Endodermal cell (in vitro differentiated cells): Measurements from ENCODE around the gene SOCS6. TPM values are rescaled to one million over a fixed set of nuclear protein-coding genes. Genes with fewer than 3 reads are reported as not detected.

ENCODE experiments used
- DNase-seq: peaks from one replicate; pipeline ENCODE4 v3.0.0-alpha.2; 2017
- H3K27ac ChIP-seq: 2 replicates; pipeline ENCODE4 v1.5.1; 2013; ENCODE audit warnings: mild to moderate bottlenecking, low read depth, low read length, moderate library complexity
- H3K27me3 ChIP-seq: 2 replicates; pipeline ENCODE4 v1.6.1; 2013; ENCODE audit warnings: mild to moderate bottlenecking, low read length, moderate library complexity; ENCODE audit not compliant: insufficient read depth, control insufficient read depth, poor library complexity, severe bottlenecking
- H3K36me3 ChIP-seq: 2 replicates; pipeline ENCODE4 v1.7.0; 2013; ENCODE audit warnings: mild to moderate bottlenecking, low read length, moderate library complexity; ENCODE audit not compliant: control insufficient read depth, insufficient read depth
- H3K4me1 ChIP-seq: one replicate; pipeline ENCODE4 v1.7.0; 2013; ENCODE audit warnings: low read length; ENCODE audit not compliant: control insufficient read depth, insufficient read depth
- H3K4me3 ChIP-seq: 2 replicates; pipeline ENCODE4 v1.5.1; 2013; ENCODE audit warnings: mild to moderate bottlenecking, low read length, moderate library complexity
- H3K9ac ChIP-seq: 2 replicates; pipeline ENCODE4 v1.6.1; 2013; ENCODE audit warnings: mild to moderate bottlenecking, low read length, moderate library complexity; ENCODE audit not compliant: poor library complexity, severe bottlenecking; ENCODE audit errors: extremely low read depth
- H3K9me3 ChIP-seq: 2 replicates; pipeline ENCODE4 v1.6.1; 2013; ENCODE audit warnings: mild to moderate bottlenecking, low read length, moderate library complexity; ENCODE audit not compliant: control insufficient read depth
- H3K27ac Mint-ChIP-seq: 2 replicates; pipeline ENCODE4 v1.8.0; 2020; ENCODE audit warnings: mixed read lengths
- H3K27me3 Mint-ChIP-seq: 2 replicates; pipeline ENCODE4 v1.8.0; 2021; ENCODE audit warnings: mild to moderate bottlenecking, mixed read lengths; ENCODE audit not compliant: insufficient read depth
- H3K36me3 Mint-ChIP-seq: 2 replicates; pipeline ENCODE4 v1.8.0; 2020; ENCODE audit warnings: low read depth, mixed read lengths
- H3K4me1 Mint-ChIP-seq: 2 replicates; pipeline ENCODE4 v1.8.0; 2020; ENCODE audit warnings: mixed read lengths
- H3K4me3 Mint-ChIP-seq: 2 replicates; pipeline ENCODE4 v1.8.0; 2020; ENCODE audit warnings: mild to moderate bottlenecking, moderate library complexity, mixed read lengths
- H3K9me3 Mint-ChIP-seq: 2 replicates; pipeline ENCODE4 v1.8.0; 2020; ENCODE audit warnings: mild to moderate bottlenecking, mixed read lengths
- WGBS, 2 experiments: methylation state at CpG; one replicate each; pipeline versions ENCODE4 v1.1.5 to v1.1.7; 2013; ENCODE audit warnings: missing lambda C conversion rate in 2 of 2, mixed read lengths in 1 of 2; ENCODE audit not compliant: insufficient coverage in 1 of 2, insufficient read length in 1 of 2; 5-methylcytosine and 5-hydroxymethylcytosine counted together
- total RNA-seq, 2 donors: library from RNA; stranded (reverse); fragmentation: NEBNext Ultra II Directional in 1 of 2; extraction: Animal tissue kit (Norgen Biotek cat#: 25700) in 1 of 2; gene quantifications; 2 replicates in 1 of 2; 3 replicates in 1 of 2; pipeline ENCODE4 v1.2.1, GENCODE V29; 2021
- TF ChIP-seq, protein P1 (sequence below): fragments of 200-600 bp; sonication (generic); conservative IDR thresholded peaks from 2 replicates; pipeline ENCODE4 v1.5.0; 2021; ENCODE audit warnings: antibody characterized with exemption, mild to moderate bottlenecking

Gene SOCS6
- total RNA-seq, 2 donors from 2014 or later = 28.2 to 30.0 TPM

DNA sequence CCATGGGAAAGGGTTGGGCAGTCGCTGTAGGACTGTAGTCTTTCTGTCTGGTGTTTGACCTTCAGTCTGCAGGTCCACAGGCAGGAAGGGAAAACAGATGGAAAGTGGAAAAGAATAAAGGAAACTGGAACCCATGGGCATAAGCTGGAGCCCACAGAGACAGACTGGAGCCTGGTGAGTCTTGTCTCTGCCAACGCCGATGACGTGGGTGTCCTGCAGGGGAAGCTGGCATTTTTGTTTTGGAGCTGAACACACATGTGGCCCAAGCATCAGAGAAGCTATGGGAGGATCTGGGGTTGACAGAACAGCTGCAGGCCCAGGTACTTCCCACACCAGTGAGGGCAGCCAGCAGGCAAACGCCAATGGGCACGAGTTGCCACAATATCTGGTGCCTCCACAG is 28.2 kb upstream of the SOCS6 start:
- H3K27ac ChIP-seq = no peak overlapping the region
- H3K27me3 ChIP-seq = no peaks in the 10 kb centered on the region
- Mint-ChIP-seq H3K4me1 (no peaks in the 10 kb centered on the region), H3K36me3 (peaks cover 2% of the 10 kb centered on the region), H3K27me3 (peaks cover 3% of the 10 kb centered on the region), H3K4me3 (no peak overlapping the region), H3K27ac (no peak overlapping the region), H3K9me3 (peaks cover 27% of the 10 kb centered on the region)
- H3K4me1 ChIP-seq = no peaks in the 10 kb centered on the region
- no peak for DNase-seq
- no peaks in the 10 kb centered on the region for H3K36me3 ChIP-seq
- 95 to 97% methylated on average over 6 of the region's 6 CpGs for WGBS, 2 experiments
- no peak overlapping the region for H3K9ac ChIP-seq
- H3K9me3 ChIP-seq = peaks cover 11% of the 10 kb centered on the region
- TF ChIP-seq, protein P1, sequence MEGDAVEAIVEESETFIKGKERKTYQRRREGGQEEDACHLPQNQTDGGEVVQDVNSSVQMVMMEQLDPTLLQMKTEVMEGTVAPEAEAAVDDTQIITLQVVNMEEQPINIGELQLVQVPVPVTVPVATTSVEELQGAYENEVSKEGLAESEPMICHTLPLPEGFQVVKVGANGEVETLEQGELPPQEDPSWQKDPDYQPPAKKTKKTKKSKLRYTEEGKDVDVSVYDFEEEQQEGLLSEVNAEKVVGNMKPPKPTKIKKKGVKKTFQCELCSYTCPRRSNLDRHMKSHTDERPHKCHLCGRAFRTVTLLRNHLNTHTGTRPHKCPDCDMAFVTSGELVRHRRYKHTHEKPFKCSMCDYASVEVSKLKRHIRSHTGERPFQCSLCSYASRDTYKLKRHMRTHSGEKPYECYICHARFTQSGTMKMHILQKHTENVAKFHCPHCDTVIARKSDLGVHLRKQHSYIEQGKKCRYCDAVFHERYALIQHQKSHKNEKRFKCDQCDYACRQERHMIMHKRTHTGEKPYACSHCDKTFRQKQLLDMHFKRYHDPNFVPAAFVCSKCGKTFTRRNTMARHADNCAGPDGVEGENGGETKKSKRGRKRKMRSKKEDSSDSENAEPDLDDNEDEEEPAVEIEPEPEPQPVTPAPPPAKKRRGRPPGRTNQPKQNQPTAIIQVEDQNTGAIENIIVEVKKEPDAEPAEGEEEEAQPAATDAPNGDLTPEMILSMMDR = no peak
- no peak overlapping the region for H3K4me3 ChIP-seq

DNA sequence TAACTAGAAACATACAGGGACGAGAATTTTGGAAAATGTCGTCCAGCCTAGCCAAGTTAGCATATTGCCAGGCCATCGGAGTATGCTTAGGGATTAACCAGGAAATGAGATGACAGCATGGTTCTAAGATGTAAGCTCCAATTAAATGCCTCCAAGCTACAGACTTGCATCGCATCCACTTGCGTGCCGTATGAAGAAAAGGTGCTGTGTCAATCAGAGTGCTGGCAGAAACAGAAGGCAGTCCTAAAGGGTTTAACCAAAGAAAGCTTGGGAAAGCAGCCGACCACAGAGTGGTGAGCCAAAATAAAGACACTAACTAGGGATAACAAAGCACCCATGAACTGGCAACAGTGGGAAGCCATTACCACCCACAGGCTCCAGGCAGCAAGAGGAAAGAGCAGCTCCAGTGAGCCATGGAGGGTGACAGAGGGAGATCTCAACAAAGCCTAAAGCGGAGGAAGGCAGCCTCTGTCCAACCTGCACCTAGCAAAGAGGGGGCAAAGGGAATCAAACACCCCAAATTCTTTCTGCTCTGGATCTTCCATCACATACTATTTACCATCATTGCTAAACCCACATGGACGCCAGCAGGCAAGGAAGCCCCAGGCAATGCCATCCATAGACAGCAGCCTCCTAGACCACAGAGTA is 27.6 kb upstream of the SOCS6 start:
- H3K36me3 ChIP-seq = no peaks in the 10 kb centered on the region
- H3K4me3 Mint-ChIP-seq = no peak overlapping the region
- TF ChIP-seq, protein P1 = no peak
- 91 to 99% methylated on average over 5 to 9 of the region's 9 CpGs for WGBS, 2 experiments
- no peak overlapping the region for H3K9ac ChIP-seq
- H3K9me3 ChIP-seq = peaks cover 11% of the 10 kb centered on the region
- H3K27me3 ChIP-seq = no peaks in the 10 kb centered on the region
- DNase-seq = no peak
- H3K27me3 Mint-ChIP-seq = peaks cover 1% of the 10 kb centered on the region
- no peak overlapping the region for H3K27ac Mint-ChIP-seq
- H3K9me3 Mint-ChIP-seq = peaks cover 27% of the 10 kb centered on the region
- no peak overlapping the region for H3K4me3 ChIP-seq
- no peaks in the 10 kb centered on the region for H3K4me1 Mint-ChIP-seq
- H3K4me1 ChIP-seq = no peaks in the 10 kb centered on the region
- peaks cover 2% of the 10 kb centered on the region for H3K36me3 Mint-ChIP-seq
- no peak overlapping the region for H3K27ac ChIP-seq

DNA sequence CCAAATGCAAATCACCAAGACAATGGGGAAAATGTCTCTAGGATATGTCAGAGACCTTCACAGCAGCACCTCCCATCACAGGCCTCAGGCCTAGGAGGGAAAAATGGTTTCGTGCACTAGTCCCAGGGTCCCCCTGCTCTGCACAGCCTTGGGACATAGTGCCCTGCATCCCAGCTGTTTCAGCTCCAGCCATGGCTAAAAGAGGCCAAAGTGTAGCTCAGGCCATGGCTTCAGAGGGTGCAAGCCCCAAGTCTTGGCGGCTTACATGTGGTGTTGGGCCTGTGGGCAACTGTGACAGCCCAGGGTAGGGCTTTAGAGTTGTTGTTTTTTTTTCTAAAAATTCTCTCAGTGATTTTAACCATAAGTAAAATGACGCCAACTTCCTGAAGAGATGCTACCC is 25.5 kb upstream of the SOCS6 start:
- no peaks in the 10 kb centered on the region for H3K36me3 ChIP-seq
- TF ChIP-seq, protein P1 = no peak
- no peak overlapping the region for H3K27ac ChIP-seq
- WGBS, 2 experiments = 54 to 82% methylated on average over 2 to 3 of the region's 3 CpGs
- Mint-ChIP-seq H3K27ac (no peak overlapping the region), H3K4me1 (no peaks in the 10 kb centered on the region), H3K9me3 (peaks cover 33% of the 10 kb centered on the region), H3K36me3 (peaks cover 2% of the 10 kb centered on the region), H3K27me3 (no peaks in the 10 kb centered on the region), H3K4me3 (no peak overlapping the region)
- no peaks in the 10 kb centered on the region for H3K4me1 ChIP-seq
- H3K4me3 ChIP-seq = no peak overlapping the region
- no peak for DNase-seq
- H3K9me3 ChIP-seq = peaks cover 11% of the 10 kb centered on the region
- H3K9ac ChIP-seq = no peak overlapping the region
- H3K27me3 ChIP-seq = no peaks in the 10 kb centered on the region
